Ovary (tissue), 3 donors: ENCODE data around the gene PROZ.

Source experiments
- CTCF ChIP-seq, 3 donors: fragments of 450-650 bp in 2 of 3; fragments of 200-600 bp in 1 of 3; IDR thresholded peaks; one replicate each; pipeline versions ENCODE4 v1.5.1 to v1.8.0; 2016 to 2022; ENCODE audit warnings: antibody characterized with exemption in 3 of 3, mild to moderate bottlenecking in 1 of 3
- EP300 ChIP-seq: sonication (generic); formaldehyde crosslinking; IDR thresholded peaks from one replicate; pipeline ENCODE4 v1.6.1; 2017; ENCODE audit warnings: antibody characterized with exemption
- POLR2A ChIP-seq: fragments of 450-650 bp; IDR thresholded peaks from one replicate; pipeline ENCODE4 v1.6.1; 2017; ENCODE audit warnings: antibody characterized with exemption, mild to moderate bottlenecking, moderate library complexity
- donor health status: DM: no; HTN: no; CAD: no.

DNA sequence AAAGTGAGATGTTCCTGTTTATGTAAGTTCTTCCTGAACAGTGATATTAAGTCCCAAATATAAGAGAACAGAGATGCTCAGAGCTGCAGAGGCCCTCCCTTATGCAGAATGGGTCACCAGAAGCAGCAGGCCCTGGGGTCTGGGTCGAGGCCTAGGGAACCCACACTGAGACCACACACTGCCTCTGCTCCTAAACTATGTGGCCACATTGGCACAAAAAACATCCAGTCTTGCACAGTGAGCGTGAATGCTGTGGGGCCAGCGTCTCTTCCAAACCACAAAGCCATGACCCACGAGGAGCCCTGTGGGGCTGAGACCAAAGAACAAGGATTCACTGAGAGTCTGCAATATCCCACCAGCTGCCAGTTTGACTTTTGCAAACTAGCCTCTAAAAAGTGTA is 23.6 kb downstream of the PROZ start:
- TF ChIP-seq CTCF (IDR thresholded peaks at IDR 0.05) (no peak), EP300 (no peak), POLR2A (no peak)
